Activated T-helper 17 cell treated with anti-CD3 and anti-CD28 coated beads, Interleukin-2, amount 50 U/mL, for 72 hours (primary cell): ENCODE data around the gene PGK2. TPM values are rescaled to one million over a fixed set of nuclear protein-coding genes. Genes with fewer than 3 reads are reported as not detected.
"Not testable (repeated sequence)": the region's sequence is repeated elsewhere in the genome, so short reads cannot be mapped to it uniquely, and the experiment has no call there.

ENCODE experiments used
- ATAC-seq: fragments of 150-1000 bp; cut with Tn5 transposase; replicated peaks from 2 replicates; pipeline ENCODE4 v1.10.0; 2021; ENCODE audit warnings: mild to moderate bottlenecking, moderate library complexity
- H3K27ac Mint-ChIP-seq: one replicate; pipeline ENCODE4 v1.8.0; 2022; ENCODE audit warnings: mixed read lengths
- H3K27me3 Mint-ChIP-seq: one replicate; pipeline ENCODE4 v1.8.0; 2022; ENCODE audit warnings: mixed read lengths
- H3K36me3 Mint-ChIP-seq: one replicate; pipeline ENCODE4 v1.8.0; 2022; ENCODE audit warnings: low read depth, mild to moderate bottlenecking, mixed read lengths
- H3K4me1 Mint-ChIP-seq: one replicate; pipeline ENCODE4 v1.8.0; 2022; ENCODE audit warnings: mixed read lengths
- H3K4me3 Mint-ChIP-seq: one replicate; pipeline ENCODE4 v1.8.0; 2022; ENCODE audit warnings: mild to moderate bottlenecking, mixed read lengths
- H3K9me3 Mint-ChIP-seq: one replicate; pipeline ENCODE4 v1.8.0; 2022; ENCODE audit warnings: mixed read lengths
- total RNA-seq, 2 donors: library from RNA; stranded (reverse); gene quantifications; one replicate each; pipeline ENCODE4 v1.2.3, GENCODE V29; 2022

Gene PGK2
- not detected for total RNA-seq

DNA sequence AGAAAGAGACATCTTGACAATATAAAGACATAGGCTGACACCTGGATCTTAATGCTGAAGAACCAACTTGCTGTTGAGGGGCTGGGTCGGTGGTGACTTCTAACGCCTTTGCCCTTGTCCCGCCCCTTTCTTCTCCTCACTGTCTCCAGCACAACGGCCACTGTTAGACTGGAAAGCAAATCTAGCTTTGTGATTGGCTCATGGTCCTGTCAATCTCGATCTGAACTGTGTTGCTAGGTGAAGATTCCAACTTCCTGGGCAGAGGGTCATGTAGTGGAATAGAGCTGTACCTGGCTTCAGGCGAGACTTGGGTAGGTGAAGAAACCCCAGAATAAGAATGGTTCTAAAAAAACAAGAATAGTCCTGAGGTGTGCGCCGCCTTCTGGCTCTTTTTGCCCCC, at the start of gene PGK2:
TSS of gene PGK2 (minus strand) at position 110 of the 400 bp plus-strand sequence. CDS start at position 12, 98 bp downstream.
- no peak for ATAC-seq
- Mint-ChIP-seq H3K4me3 (no peak within 1 kb of the TSS), H3K27me3 (no peaks in the 10 kb centered on the region), H3K9me3 (peaks cover 3% of the 10 kb centered on the region), H3K4me1 (no peaks in the 10 kb centered on the region), H3K27ac (no peak within 1 kb of the TSS), H3K36me3 (no peaks in the 10 kb centered on the region)

DNA sequence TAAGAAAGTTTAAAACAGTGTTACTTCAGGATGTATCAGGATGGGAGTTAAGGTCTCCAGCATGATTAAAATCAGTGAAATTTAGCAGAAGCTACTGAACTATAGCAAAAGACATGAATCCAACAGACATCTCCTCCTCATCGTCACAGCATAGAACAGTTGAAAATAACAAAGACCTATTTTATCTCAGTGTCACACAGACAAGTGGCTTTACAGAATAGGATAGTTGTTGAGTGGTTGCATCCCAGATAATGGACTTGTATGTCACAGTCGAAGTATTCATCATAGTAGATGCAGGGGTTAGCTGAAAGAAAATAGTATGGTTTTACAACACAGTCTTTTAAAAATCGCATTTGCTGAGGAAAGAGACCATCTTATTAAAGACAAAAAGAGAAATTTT, 48.1 kb upstream of the PGK2 start:
- H3K4me3 Mint-ChIP-seq, result no peak overlapping the region
- no peak overlapping the region for H3K27ac Mint-ChIP-seq
- H3K9me3 Mint-ChIP-seq, result no peaks in the 10 kb centered on the region
- no peaks in the 10 kb centered on the region for H3K36me3 Mint-ChIP-seq
- no peak for ATAC-seq
- H3K4me1 Mint-ChIP-seq, result no peaks in the 10 kb centered on the region
- no peaks in the 10 kb centered on the region for H3K27me3 Mint-ChIP-seq

DNA sequence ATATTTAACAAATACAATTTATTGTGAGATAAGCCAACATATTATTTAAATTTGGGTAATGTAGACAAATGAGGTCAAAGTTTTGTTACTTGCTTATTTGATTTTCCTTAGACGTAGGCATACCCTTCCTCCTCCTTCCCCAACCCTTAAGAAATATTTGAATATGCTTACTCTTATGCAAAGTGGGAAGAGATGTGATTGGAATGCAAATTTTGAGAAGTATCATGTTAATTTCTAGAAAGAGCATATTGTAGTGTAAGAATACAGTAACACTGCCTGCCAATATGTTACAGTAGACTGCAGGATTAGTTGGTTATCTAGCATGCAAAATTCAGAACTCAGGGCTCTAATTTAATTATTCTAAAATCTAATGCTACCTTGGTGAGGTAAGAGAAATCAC, 46.3 kb upstream of the PGK2 start:
- no peaks in the 10 kb centered on the region for H3K36me3 Mint-ChIP-seq
- no peak for ATAC-seq
- no peaks in the 10 kb centered on the region for H3K9me3 Mint-ChIP-seq
- H3K4me1 Mint-ChIP-seq, result no peaks in the 10 kb centered on the region
- no peaks in the 10 kb centered on the region for H3K27me3 Mint-ChIP-seq
- H3K4me3 Mint-ChIP-seq, result no peak overlapping the region
- no peak overlapping the region for H3K27ac Mint-ChIP-seq

DNA sequence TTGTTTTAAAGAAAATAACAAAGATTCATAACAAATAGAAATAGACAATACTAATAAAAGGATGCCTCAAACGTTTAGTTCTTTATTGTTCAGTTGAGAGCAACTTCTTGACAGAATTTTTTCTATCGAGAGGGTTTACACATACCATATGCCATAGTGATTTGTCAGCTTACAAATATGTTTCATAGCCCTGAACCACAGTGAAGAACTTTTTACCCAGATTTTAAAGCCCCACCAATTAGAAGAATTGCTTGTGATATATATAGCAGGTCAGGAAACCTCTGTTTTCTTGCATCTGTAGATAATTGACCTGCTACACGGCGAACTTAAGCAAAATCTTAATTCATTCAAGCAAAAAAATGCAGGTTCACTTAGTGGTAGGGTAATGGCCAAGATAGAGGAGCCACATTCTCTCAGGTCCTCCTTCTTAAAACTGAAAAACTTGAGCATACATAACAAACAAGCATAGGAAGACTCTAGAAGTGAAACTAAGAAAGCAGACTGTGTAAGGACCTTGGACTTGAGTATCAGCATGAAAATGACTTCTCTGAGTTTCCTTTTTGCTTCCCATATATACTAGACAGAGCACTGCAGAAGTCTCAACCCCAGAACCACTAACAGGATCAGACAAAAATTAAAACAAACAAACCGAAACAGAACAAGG, 39.8 kb upstream of the PGK2 start:
- peaks cover 5% of the 10 kb centered on the region for H3K4me1 Mint-ChIP-seq
- no peak overlapping the region for H3K4me3 Mint-ChIP-seq
- no peaks in the 10 kb centered on the region for H3K9me3 Mint-ChIP-seq
- H3K27me3 Mint-ChIP-seq, result no peaks in the 10 kb centered on the region
- H3K27ac Mint-ChIP-seq, result no peak overlapping the region
- no peak for ATAC-seq
- H3K36me3 Mint-ChIP-seq, result no peaks in the 10 kb centered on the region

DNA sequence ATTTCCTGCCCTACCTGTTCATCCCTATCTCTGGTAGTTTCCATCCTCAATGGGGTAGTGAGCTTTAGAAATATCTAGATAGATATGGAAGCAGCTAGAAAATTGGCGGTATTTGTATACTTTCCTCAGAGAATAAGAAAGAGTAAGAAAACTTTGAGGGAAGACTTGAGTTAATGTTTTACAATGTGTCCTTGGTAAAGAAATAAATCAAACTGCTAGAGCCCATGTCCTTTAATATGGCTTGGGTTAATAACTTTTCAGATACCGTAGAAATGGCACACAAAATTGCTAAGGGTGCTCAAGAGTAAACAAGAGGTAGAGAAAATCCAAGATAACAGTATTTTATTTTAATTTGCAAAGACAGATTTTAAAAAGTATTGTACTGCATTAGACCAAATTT, 28.1 kb upstream of the PGK2 start:
- no peaks in the 10 kb centered on the region for H3K27me3 Mint-ChIP-seq
- H3K4me1 Mint-ChIP-seq, result no peaks in the 10 kb centered on the region
- H3K9me3 Mint-ChIP-seq, result no peaks in the 10 kb centered on the region
- no peaks in the 10 kb centered on the region for H3K36me3 Mint-ChIP-seq
- no peak overlapping the region for H3K4me3 Mint-ChIP-seq
- ATAC-seq, result no peak
- no peak overlapping the region for H3K27ac Mint-ChIP-seq

DNA sequence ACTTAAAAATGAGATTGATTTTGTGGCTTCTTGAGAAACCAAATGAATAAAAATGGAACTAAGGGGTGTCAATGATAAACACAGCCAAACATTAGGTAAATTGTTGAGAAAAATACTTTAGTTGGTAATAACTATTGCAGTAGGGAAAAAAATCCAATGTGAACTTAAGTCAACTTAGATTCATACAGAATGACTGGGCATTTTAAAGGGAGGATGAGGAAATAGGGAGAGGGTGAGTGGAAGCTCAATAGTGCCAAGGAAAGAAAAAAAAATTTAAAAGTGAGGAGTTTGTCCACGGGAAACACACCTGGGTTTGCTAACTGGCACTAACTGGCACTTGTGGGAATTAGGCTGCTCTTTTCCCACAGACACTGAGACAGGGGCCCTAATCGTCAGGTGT, 26.2 kb upstream of the PGK2 start:
- Mint-ChIP-seq H3K27ac (no peak overlapping the region), H3K4me1 (no peaks in the 10 kb centered on the region), H3K36me3 (no peaks in the 10 kb centered on the region), H3K27me3 (no peaks in the 10 kb centered on the region), H3K9me3 (no peaks in the 10 kb centered on the region), H3K4me3 (no peak overlapping the region)
- no peak for ATAC-seq

DNA sequence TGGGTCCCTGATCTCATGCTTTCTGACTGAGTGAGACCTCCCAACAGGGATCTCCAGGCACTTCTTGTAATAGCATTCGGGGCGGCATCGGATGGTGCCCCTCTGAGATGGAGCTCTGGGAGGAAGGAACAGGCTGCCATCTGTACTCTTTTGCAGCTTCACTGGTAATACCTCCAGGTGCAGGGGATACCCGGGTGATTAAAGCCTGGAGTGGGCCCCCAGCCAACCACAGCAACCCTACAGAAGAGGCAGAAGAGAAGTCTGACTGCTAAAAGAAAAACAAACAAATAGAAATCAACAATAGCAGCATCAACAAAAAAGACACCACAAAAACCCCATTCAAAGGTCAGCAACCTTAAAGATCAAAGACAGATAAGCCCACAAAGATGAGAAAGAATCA, 19.1 kb upstream of the PGK2 start:
- Mint-ChIP-seq H3K27ac (no peak overlapping the region), H3K36me3 (no peaks in the 10 kb centered on the region), H3K4me1 (no peaks in the 10 kb centered on the region), H3K4me3 (no peak overlapping the region), H3K9me3 (peaks cover 4% of the 10 kb centered on the region), H3K27me3 (no peaks in the 10 kb centered on the region)
- ATAC-seq, result no peak

DNA sequence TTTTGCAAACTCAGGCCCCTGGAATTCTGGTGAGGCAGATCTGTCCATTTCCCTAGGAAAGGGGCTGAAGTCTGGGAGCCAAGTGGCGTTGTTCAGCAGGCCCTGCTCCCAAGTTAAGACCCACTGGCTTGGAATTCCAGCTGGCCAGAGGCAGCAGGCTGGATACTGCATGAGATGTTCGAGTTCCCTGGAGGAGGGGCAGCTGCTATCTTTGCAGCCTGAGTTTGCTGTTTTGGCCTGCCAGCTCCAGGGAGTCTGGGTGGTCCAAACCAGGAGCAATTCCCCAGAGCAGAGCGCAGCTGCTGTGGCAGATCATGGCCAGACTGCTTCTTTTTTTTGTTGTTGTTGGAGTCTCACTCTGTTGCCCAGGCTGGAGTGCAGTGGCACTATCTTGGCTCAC, 18.2 kb upstream of the PGK2 start:
- no peaks in the 10 kb centered on the region for H3K27me3 Mint-ChIP-seq
- peaks cover 4% of the 10 kb centered on the region for H3K9me3 Mint-ChIP-seq
- H3K27ac Mint-ChIP-seq, result no peak overlapping the region
- ATAC-seq, result no peak
- H3K4me1 Mint-ChIP-seq, result no peaks in the 10 kb centered on the region
- H3K36me3 Mint-ChIP-seq, result no peaks in the 10 kb centered on the region
- H3K4me3 Mint-ChIP-seq, result no peak overlapping the region

DNA sequence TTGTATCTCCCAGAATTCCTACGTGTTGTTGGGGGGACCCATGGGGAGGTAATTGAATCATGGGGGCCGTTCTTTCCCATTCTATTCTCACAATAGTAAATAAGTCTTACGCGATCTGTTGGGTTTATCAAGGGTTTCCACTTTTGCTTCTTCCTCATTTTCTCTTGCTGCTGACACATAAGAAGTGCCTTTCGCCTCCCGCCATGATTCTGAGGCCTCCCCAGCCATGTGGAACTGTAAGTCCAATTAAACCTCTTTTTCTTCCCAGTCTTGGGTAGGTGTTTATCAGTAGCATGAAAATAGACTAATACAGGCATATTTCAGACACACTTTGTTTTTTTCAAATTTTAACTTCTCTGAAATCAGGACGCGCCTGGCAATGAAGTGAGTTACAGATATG, 14.4 kb upstream of the PGK2 start:
- Mint-ChIP-seq H3K36me3 (no peaks in the 10 kb centered on the region), H3K9me3 (peaks cover 4% of the 10 kb centered on the region), H3K4me3 (no peak overlapping the region), H3K27me3 (no peaks in the 10 kb centered on the region), H3K4me1 (no peaks in the 10 kb centered on the region), H3K27ac (no peak overlapping the region)
- ATAC-seq, result no peak

DNA sequence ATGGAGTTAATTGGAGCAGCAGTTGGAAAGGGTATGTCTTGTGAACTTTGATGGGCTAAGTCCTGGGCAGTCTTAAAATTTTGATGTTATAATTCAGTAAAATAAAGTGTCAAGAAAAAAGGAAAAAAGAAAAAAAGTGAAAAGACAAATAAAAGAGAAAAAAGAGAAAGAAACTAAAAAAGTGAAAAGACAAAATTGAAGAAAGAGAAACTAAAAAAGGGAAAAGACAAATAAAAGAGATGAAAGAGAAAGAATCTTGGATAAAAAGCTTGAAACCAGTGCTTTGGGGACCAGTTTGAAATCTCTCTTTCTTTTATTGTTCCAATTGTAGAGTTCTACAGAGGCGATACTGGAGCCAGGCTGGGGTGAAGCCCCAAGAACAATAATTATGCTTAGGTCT, 12.0 kb upstream of the PGK2 start:
- Mint-ChIP-seq H3K4me1 (no peaks in the 10 kb centered on the region), H3K27ac (no peak overlapping the region), H3K36me3 (no peaks in the 10 kb centered on the region), H3K27me3 (no peaks in the 10 kb centered on the region), H3K9me3 (no peaks in the 10 kb centered on the region), H3K4me3 (no peak overlapping the region)
- ATAC-seq, result no peak

DNA sequence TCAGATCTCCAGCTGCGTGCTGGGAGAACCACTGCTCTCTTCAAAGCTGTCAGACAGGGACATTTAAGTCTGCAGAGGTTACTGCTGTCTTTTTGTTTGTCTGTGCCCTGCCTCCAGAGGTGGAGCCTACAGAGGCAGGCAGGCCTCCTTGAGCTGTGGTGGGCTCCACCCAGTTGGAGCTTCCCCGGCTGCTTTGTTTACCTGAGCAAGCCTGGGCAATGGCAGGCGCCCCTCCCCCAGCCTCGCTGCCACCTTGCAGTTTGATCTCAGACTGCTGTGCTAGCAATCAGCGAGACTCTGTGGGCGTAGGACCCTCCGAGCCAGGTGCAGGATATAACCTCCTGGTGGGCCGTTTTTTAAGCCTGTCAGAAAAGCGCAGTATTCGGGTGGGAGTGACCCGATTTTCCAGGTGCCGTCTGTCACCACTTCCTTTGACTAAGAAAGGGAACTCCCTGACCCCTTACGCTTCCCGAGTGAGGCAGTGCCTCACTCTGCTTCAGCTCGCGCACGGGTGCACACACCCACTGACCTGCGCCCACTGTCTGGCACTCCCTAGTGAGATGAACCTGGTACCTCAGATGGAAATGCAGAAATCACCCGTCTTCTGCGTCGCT, 9.9 kb upstream of the PGK2 start:
- H3K4me1 Mint-ChIP-seq, ATAC-seq, H3K27me3 Mint-ChIP-seq, H3K4me3 Mint-ChIP-seq, H3K27ac Mint-ChIP-seq, H3K36me3 Mint-ChIP-seq, H3K9me3 Mint-ChIP-seq: not testable (repeated sequence)

DNA sequence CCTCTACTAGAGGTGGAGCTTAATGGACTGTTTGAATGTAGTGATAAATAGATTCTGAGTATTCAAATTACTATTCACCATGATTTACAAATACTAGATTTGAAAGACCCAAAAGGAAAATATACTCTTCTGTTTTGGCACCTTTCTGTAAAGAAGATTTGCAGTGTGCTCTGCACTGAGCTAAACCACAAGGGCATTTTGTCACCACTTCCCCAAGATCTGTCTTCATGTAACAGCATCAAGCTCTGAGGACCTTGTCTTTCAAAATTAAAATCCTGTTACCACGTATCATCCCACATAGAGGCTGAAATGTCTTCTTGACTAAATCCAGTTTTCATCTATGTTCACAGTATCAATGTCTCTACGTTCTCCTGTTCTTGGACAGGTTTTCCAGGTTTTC, 3.3 kb upstream of the PGK2 start:
- ATAC-seq, result no peak
- no peak overlapping the region for H3K27ac Mint-ChIP-seq
- no peak overlapping the region for H3K4me3 Mint-ChIP-seq
- H3K4me1 Mint-ChIP-seq, result no peaks in the 10 kb centered on the region
- H3K36me3 Mint-ChIP-seq, result no peaks in the 10 kb centered on the region
- peaks cover 3% of the 10 kb centered on the region for H3K9me3 Mint-ChIP-seq
- H3K27me3 Mint-ChIP-seq, result no peaks in the 10 kb centered on the region

DNA sequence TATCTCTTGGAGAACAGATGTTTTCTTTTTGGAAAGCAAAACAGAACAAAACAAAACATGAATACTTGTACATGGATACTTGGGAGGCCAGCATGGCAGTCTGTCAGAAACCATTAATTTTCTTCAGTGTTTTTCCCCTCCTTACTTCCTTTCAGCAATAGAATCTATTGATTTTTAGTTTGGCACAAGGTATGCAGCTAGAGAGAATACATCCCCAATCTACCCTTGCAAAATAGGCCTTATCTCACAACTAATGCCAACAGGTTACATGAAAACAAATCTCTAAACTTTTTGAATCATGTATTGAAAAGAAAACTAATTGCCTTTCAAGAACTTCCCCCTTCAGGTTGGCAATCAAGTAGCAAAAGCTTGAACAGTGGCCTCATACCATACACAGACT, 2.8 kb downstream of the PGK2 start:
- no peak overlapping the region for H3K4me3 Mint-ChIP-seq
- H3K4me1 Mint-ChIP-seq, result no peaks in the 10 kb centered on the region

DNA sequence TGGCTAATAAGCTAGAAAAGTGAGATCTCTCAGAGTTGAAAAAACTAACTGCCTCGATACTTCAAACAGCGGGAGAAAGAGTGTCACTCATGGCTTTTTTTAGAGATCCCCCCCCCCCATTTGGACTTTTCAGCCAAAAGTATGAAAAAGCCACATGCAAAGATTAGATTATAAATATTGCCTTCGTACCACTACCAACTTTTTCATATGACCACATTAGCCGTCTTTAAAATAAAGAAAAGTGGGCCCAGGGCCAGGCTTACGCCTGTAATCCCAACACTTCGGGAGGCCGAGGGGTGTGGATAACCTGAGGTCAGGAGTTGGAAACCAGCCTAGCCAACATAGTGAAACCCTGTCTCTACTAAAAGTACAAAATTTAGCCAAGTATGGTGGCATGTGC, 4.4 kb downstream of the PGK2 start:
- ATAC-seq, result no peak
- no peaks in the 10 kb centered on the region for H3K4me1 Mint-ChIP-seq
- no peak overlapping the region for H3K4me3 Mint-ChIP-seq
- no peaks in the 10 kb centered on the region for H3K27me3 Mint-ChIP-seq
- H3K27ac Mint-ChIP-seq, result no peak overlapping the region
- H3K36me3 Mint-ChIP-seq, result no peaks in the 10 kb centered on the region
- H3K9me3 Mint-ChIP-seq, result peaks cover 3% of the 10 kb centered on the region

More for the DNA sequence above, 2.8 kb downstream of the PGK2 start:
- H3K36me3 Mint-ChIP-seq, result no peaks in the 10 kb centered on the region
- no peak overlapping the region for H3K27ac Mint-ChIP-seq
- no peak for ATAC-seq
- no peaks in the 10 kb centered on the region for H3K27me3 Mint-ChIP-seq
- H3K9me3 Mint-ChIP-seq, result peaks cover 3% of the 10 kb centered on the region

DNA sequence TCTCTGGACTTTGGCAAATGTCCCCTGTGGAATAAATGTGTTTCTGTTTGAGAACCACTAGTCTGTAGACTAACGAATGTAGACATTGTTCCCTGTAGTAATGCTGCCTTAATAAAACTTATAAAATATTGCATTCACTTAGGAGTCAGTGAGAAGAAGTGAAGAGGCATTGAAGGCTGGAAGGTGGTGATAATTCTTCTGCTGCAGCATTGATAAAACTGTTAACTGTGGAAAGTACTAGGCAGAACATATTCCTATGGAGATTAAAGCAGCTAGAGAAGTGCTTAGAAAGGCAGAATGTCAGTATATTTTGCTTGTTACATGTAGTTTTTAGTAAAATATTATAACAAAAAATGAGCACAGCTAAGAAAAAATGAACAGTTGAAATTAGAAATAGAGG, 4.8 kb downstream of the PGK2 start:
- no peak for ATAC-seq
- Mint-ChIP-seq H3K4me1 (no peaks in the 10 kb centered on the region), H3K4me3 (no peak overlapping the region), H3K27me3 (no peaks in the 10 kb centered on the region), H3K9me3 (peaks cover 3% of the 10 kb centered on the region), H3K36me3 (no peaks in the 10 kb centered on the region), H3K27ac (no peak overlapping the region)

DNA sequence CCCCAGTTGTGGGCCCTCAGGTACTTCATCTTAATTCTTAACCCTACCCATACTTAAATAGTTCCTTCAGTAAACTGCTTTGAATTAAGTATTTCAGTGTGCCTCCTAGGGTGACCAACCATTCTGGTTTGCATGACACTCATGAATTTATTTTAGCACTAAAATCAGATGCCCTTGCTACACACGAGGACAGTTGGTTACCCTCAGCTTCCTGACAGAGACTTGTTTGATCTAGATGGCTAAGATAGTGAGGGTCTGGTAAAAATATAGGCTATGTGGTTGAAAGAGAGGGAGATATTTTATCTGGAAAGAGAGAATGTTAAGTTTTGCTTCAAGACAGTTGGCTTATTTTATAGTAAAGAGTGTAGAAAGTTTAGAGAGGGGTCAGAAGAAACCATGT, 10.6 kb downstream of the PGK2 start:
- no peaks in the 10 kb centered on the region for H3K27me3 Mint-ChIP-seq
- no peak overlapping the region for H3K27ac Mint-ChIP-seq
- ATAC-seq, result no peak
- H3K4me3 Mint-ChIP-seq, result no peak overlapping the region
- H3K4me1 Mint-ChIP-seq, result no peaks in the 10 kb centered on the region
- no peaks in the 10 kb centered on the region for H3K36me3 Mint-ChIP-seq
- H3K9me3 Mint-ChIP-seq, result no peaks in the 10 kb centered on the region
